ELR (cell line): Measurements from ENCODE around the gene MTRR.

ENCODE experiments used
- DNase-seq: peaks from one replicate; pipeline ENCODE4 v3.0.0-alpha.2; 2015; ENCODE audit warnings: low read depth

Gene MTRR

GRCh38 chr5:7857361-7857760, 11.6 kb upstream of the MTRR start:
- DNase-seq: no peak

GRCh38 chr5:7857926-7858632, 10.9 kb upstream of the MTRR start:
- DNase-seq: no peak

GRCh38 chr5:7866196-7866595, 2.8 kb upstream of the MTRR start:
- DNase-seq: no peak

- DNase-seq: no peak
Observed at GRCh38 chr5:7867260-7867659, 1.7 kb upstream of the MTRR start.

GRCh38 chr5:7868427-7868772, 548 bp upstream of the MTRR start:
- DNase-seq: no peak

GRCh38 chr5:7869474-7870136, 657 bp downstream of the MTRR start:
- peak; percentile 33 for DNase-seq

GRCh38 chr5:7871653-7872052, 2.7 kb downstream of the MTRR start:
- no peak for DNase-seq

- no peak for DNase-seq
Observed at GRCh38 chr5:7872517-7873130, 3.7 kb downstream of the MTRR start.

- no peak for DNase-seq
Observed at GRCh38 chr5:7873216-7873615, 4.3 kb downstream of the MTRR start.

- DNase-seq: no peak
Observed at GRCh38 chr5:7874639-7875038, 5.7 kb downstream of the MTRR start.

GRCh38 chr5:7875151-7875550, 6.2 kb downstream of the MTRR start:
- DNase-seq: no peak

- peak; percentile 83 for DNase-seq
Observed at GRCh38 chr5:7876867-7877266, 7.9 kb downstream of the MTRR start.

- DNase-seq: no peak
Observed at GRCh38 chr5:7877851-7878250, 8.9 kb downstream of the MTRR start.

- DNase-seq: peak; percentile 39
Observed at GRCh38 chr5:7878381-7878873, 9.5 kb downstream of the MTRR start.

- no peak for DNase-seq
Observed at GRCh38 chr5:7881091-7881490, 12.1 kb downstream of the MTRR start.

GRCh38 chr5:7881816-7882215, 12.9 kb downstream of the MTRR start:
- no peak for DNase-seq

- no peak for DNase-seq
Observed at GRCh38 chr5:7882926-7883325, 14.0 kb downstream of the MTRR start.

- no peak for DNase-seq
Observed at GRCh38 chr5:7884491-7885267, 15.7 kb downstream of the MTRR start.

GRCh38 chr5:7886849-7887475, 18.0 kb downstream of the MTRR start:
- peak; percentile 70 for DNase-seq

GRCh38 chr5:7888901-7889300, 20.0 kb downstream of the MTRR start:
- DNase-seq: no peak

- no peak for DNase-seq
Observed at GRCh38 chr5:7894439-7894838, 25.5 kb downstream of the MTRR start.

- DNase-seq: no peak
Observed at GRCh38 chr5:7894860-7895259, 25.9 kb downstream of the MTRR start.
